Neural cell (in vitro differentiated cells): Measurements from ENCODE around the gene FILIP1L.

ENCODE experiments used
- EP300 ChIP-seq: fragments of 450-650 bp; conservative IDR thresholded peaks from 2 replicates; pipeline ENCODE4 v1.6.1; 2014; ENCODE audit warnings: antibody characterized with exemption, mild to moderate bottlenecking, moderate library complexity; ENCODE audit not compliant: poor library complexity, severe bottlenecking
- EZH2 ChIP-seq: fragments of 200-600, 300-800 bp; shearing (Covaris generic), sonication (generic); IDR thresholded peaks from 2 replicates; pipeline ENCODE4 v1.6.1; 2014; ENCODE audit warnings: antibody characterized with exemption, low read length, borderline replicate concordance, mild to moderate bottlenecking; ENCODE audit not compliant: insufficient read depth, poor library complexity, severe bottlenecking
- RAD21 ChIP-seq: fragments of 450-650 bp; conservative IDR thresholded peaks from 2 replicates; pipeline ENCODE4 v1.6.1; 2014; ENCODE audit warnings: antibody characterized with exemption, mild to moderate bottlenecking, moderate library complexity
- TF ChIP-seq, protein P1 (sequence below): fragments of 450-650 bp; IDR thresholded peaks from 2 replicates; pipeline ENCODE4 v1.5.1; 2014; ENCODE audit warnings: antibody characterized with exemption, mild to moderate bottlenecking, moderate library complexity; ENCODE audit not compliant: poor library complexity, severe bottlenecking
- TF ChIP-seq, protein P2 (sequence below): IDR thresholded peaks from 2 replicates; pipeline ENCODE4 v1.6.1; 2012; ENCODE audit warnings: borderline replicate concordance

GRCh38 chr3:99891610-99892285 is 222.6 kb downstream of the FILIP1L start:
- no peak for TF ChIP-seq RAD21
- TF ChIP-seq, protein P1, sequence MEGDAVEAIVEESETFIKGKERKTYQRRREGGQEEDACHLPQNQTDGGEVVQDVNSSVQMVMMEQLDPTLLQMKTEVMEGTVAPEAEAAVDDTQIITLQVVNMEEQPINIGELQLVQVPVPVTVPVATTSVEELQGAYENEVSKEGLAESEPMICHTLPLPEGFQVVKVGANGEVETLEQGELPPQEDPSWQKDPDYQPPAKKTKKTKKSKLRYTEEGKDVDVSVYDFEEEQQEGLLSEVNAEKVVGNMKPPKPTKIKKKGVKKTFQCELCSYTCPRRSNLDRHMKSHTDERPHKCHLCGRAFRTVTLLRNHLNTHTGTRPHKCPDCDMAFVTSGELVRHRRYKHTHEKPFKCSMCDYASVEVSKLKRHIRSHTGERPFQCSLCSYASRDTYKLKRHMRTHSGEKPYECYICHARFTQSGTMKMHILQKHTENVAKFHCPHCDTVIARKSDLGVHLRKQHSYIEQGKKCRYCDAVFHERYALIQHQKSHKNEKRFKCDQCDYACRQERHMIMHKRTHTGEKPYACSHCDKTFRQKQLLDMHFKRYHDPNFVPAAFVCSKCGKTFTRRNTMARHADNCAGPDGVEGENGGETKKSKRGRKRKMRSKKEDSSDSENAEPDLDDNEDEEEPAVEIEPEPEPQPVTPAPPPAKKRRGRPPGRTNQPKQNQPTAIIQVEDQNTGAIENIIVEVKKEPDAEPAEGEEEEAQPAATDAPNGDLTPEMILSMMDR = no peak
- TF ChIP-seq, protein P2, sequence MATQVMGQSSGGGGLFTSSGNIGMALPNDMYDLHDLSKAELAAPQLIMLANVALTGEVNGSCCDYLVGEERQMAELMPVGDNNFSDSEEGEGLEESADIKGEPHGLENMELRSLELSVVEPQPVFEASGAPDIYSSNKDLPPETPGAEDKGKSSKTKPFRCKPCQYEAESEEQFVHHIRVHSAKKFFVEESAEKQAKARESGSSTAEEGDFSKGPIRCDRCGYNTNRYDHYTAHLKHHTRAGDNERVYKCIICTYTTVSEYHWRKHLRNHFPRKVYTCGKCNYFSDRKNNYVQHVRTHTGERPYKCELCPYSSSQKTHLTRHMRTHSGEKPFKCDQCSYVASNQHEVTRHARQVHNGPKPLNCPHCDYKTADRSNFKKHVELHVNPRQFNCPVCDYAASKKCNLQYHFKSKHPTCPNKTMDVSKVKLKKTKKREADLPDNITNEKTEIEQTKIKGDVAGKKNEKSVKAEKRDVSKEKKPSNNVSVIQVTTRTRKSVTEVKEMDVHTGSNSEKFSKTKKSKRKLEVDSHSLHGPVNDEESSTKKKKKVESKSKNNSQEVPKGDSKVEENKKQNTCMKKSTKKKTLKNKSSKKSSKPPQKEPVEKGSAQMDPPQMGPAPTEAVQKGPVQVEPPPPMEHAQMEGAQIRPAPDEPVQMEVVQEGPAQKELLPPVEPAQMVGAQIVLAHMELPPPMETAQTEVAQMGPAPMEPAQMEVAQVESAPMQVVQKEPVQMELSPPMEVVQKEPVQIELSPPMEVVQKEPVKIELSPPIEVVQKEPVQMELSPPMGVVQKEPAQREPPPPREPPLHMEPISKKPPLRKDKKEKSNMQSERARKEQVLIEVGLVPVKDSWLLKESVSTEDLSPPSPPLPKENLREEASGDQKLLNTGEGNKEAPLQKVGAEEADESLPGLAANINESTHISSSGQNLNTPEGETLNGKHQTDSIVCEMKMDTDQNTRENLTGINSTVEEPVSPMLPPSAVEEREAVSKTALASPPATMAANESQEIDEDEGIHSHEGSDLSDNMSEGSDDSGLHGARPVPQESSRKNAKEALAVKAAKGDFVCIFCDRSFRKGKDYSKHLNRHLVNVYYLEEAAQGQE = no peak
- no peak for TF ChIP-seq EZH2
- no peak for TF ChIP-seq EP300
